Mesenchymal stem cell (in vitro differentiated cells and primary cell): Measurements from ENCODE around the gene C4orf51.
A peak's percentile ranks its signal among the peaks of the same experiment; 100 is the strongest.
"Not testable (repeated sequence)": the region's sequence is repeated elsewhere in the genome, so short reads cannot be mapped to it uniquely, and the experiment has no call there.

Experiments used
- DNase-seq: peaks from one replicate; pipeline ENCODE4 v3.0.0-alpha.2; 2013
- H2AFZ ChIP-seq: one replicate; pipeline ENCODE4 v1.6.1; 2013; ENCODE audit warnings: low read depth, mild to moderate bottlenecking, control low read depth, inconsistent platforms, low read length, moderate library complexity
- H2AK5ac ChIP-seq: 2 replicates; pipeline ENCODE4 v1.6.1; 2013; ENCODE audit warnings: low read length, moderate library complexity, mild to moderate bottlenecking, inconsistent platforms; ENCODE audit not compliant: severe bottlenecking
- H2BK120ac ChIP-seq: one replicate; pipeline ENCODE4 v1.6.1; 2013; ENCODE audit warnings: low read depth, mild to moderate bottlenecking, inconsistent platforms, low read length, moderate library complexity
- H2BK12ac ChIP-seq, 2 experiments: one replicate each; pipeline ENCODE4 v1.6.1; 2013; ENCODE audit warnings: inconsistent platforms in 2 of 2, low read length in 2 of 2, mild to moderate bottlenecking in 2 of 2, moderate library complexity in 2 of 2, control low read depth in 1 of 2
- H2BK15ac ChIP-seq: one replicate; pipeline ENCODE4 v1.6.1; 2013; ENCODE audit warnings: mild to moderate bottlenecking, low read depth, inconsistent platforms; ENCODE audit not compliant: poor library complexity, severe bottlenecking
- H2BK5ac ChIP-seq: 2 replicates; pipeline ENCODE4 v1.6.1; 2013; ENCODE audit warnings: low read depth, mild to moderate bottlenecking, low read length, control low read depth, inconsistent platforms; ENCODE audit not compliant: poor library complexity, severe bottlenecking
- H3K14ac ChIP-seq, 2 experiments: one replicate each; pipeline ENCODE4 v1.6.1; 2013; ENCODE audit warnings: inconsistent platforms in 2 of 2, low read length in 2 of 2, control low read depth in 1 of 2, mild to moderate bottlenecking in 1 of 2, moderate library complexity in 1 of 2
- H3K18ac ChIP-seq, 2 experiments: one replicate each; pipeline ENCODE4 v1.6.1; 2013; ENCODE audit warnings: inconsistent platforms in 2 of 2, low read length in 2 of 2, control low read depth in 1 of 2, low read depth in 1 of 2, mild to moderate bottlenecking in 1 of 2
- H3K23ac ChIP-seq, 2 experiments: one replicate each; pipeline ENCODE4 v1.6.1; 2013; ENCODE audit warnings: inconsistent platforms in 2 of 2, low read length in 2 of 2, mild to moderate bottlenecking in 2 of 2, moderate library complexity in 2 of 2, control low read depth in 1 of 2
- H3K27ac ChIP-seq: 2 replicates; pipeline ENCODE4 v1.5.1; 2013; ENCODE audit warnings: mild to moderate bottlenecking, moderate library complexity, low read length, control low read depth, inconsistent platforms; ENCODE audit not compliant: poor library complexity, severe bottlenecking
- H3K27me3 ChIP-seq, 2 experiments: 2 replicates each; pipeline versions ENCODE4 v1.6.1 to v1.7.0; 2013; ENCODE audit warnings: low read length in 2 of 2, mild to moderate bottlenecking in 2 of 2, moderate library complexity in 2 of 2, control low read depth in 1 of 2, inconsistent platforms in 1 of 2; ENCODE audit not compliant: control insufficient read depth in 1 of 2, insufficient read depth in 1 of 2
- H3K36me3 ChIP-seq, 2 experiments: 2 replicates each; pipeline versions ENCODE4 v1.6.1 to v1.7.0; 2013; ENCODE audit warnings: low read length in 2 of 2, control low read depth in 1 of 2, inconsistent platforms in 1 of 2, low read depth in 1 of 2, mild to moderate bottlenecking in 1 of 2; ENCODE audit not compliant: insufficient read depth in 2 of 2, control insufficient read depth in 1 of 2
- H3K4ac ChIP-seq, 2 experiments: one replicate each; pipeline ENCODE4 v1.6.1; 2013; ENCODE audit warnings: inconsistent platforms in 2 of 2, low read length in 2 of 2, mild to moderate bottlenecking in 2 of 2, moderate library complexity in 2 of 2, control low read depth in 1 of 2, low read depth in 1 of 2
- H3K4me1 ChIP-seq: 2 replicates; pipeline ENCODE4 v1.6.1; 2013; ENCODE audit warnings: low read depth, low read length, control low read depth; ENCODE audit not compliant: control insufficient read depth, insufficient read depth
- H3K4me2 ChIP-seq: 2 replicates; pipeline ENCODE4 v1.6.1; 2013; ENCODE audit warnings: low read length, mild to moderate bottlenecking, inconsistent platforms; ENCODE audit not compliant: poor library complexity, severe bottlenecking
- H3K4me3 ChIP-seq, 2 experiments: 2 replicates each; pipeline versions ENCODE4 v1.5.1 to v1.7.0; 2013; ENCODE audit warnings: low read length in 2 of 2, mild to moderate bottlenecking in 2 of 2, control low read depth in 1 of 2, low read depth in 1 of 2; ENCODE audit not compliant: insufficient read depth in 1 of 2
- H3K79me1 ChIP-seq: replicated peaks from 2 replicates; pipeline ENCODE4 v1.6.1; 2013; ENCODE audit warnings: mild to moderate bottlenecking, control low read depth, low read length, inconsistent platforms; ENCODE audit not compliant: poor library complexity, severe bottlenecking
- H3K9ac ChIP-seq: 2 replicates; pipeline ENCODE4 v1.7.0; 2013; ENCODE audit warnings: mild to moderate bottlenecking, low read length, moderate library complexity
- H3K9me3 ChIP-seq: 2 replicates; pipeline ENCODE4 v1.7.0; 2013; ENCODE audit warnings: mild to moderate bottlenecking, low read length; ENCODE audit not compliant: control insufficient read depth
- H4K8ac ChIP-seq: one replicate; pipeline ENCODE4 v1.6.1; 2013; ENCODE audit warnings: inconsistent platforms, mild to moderate bottlenecking, low read length, moderate library complexity
- H4K91ac ChIP-seq: one replicate; pipeline ENCODE4 v1.6.1; 2013; ENCODE audit warnings: mild to moderate bottlenecking, low read length, inconsistent platforms
- WGBS: methylation state at CpG from one replicate; pipeline ENCODE4 v1.1.7; 2013; ENCODE audit warnings: mixed read lengths; 5-methylcytosine and 5-hydroxymethylcytosine counted together

Gene C4orf51

GRCh38 chr4:145686991-145687390 lies 7.0 kb downstream of the C4orf51 start:
- Histone ChIP-seq H3K27ac (no peak overlapping the region), H2AK5ac (no peak overlapping the region), H3K27me3 (no peaks in the 10 kb centered on the region), H3K23ac (no peak overlapping the region), H4K91ac (no peak overlapping the region), H3K4ac (no peak overlapping the region), H2BK120ac (no peak overlapping the region), H3K9ac (no peak overlapping the region), H3K36me3 (no peaks in the 10 kb centered on the region), H2BK12ac (no peak overlapping the region), H3K79me1 (no peaks in the 10 kb centered on the region), H4K8ac (no peak overlapping the region), H3K4me2 (no peak overlapping the region), H3K18ac (no peak overlapping the region), H3K14ac (no peak overlapping the region), H2AFZ (no peak overlapping the region), H3K4me1 (no peaks in the 10 kb centered on the region), H2BK15ac (no peak overlapping the region), H3K4me3 (no peak overlapping the region), H2BK5ac (no peak overlapping the region), H3K9me3 (no peaks in the 10 kb centered on the region)
- no CpG with 5 or more reads among the region's 2 CpGs for WGBS
- no peak for DNase-seq

GRCh38 chr4:145690610-145691009 lies 10.7 kb downstream of the C4orf51 start:
- peak overlapping the region; percentile 34 for H2BK120ac ChIP-seq
- H2AFZ ChIP-seq, result no peak overlapping the region
- H2BK5ac ChIP-seq, result no peak overlapping the region
- no peak overlapping the region for H3K4me3 ChIP-seq
- H3K14ac ChIP-seq, result no peak overlapping the region
- H3K36me3 ChIP-seq, result no peaks in the 10 kb centered on the region
- no peak overlapping the region for H3K18ac ChIP-seq
- no peaks in the 10 kb centered on the region for H3K79me1 ChIP-seq
- DNase-seq, result no peak
- no peak overlapping the region for H2AK5ac ChIP-seq
- no peaks in the 10 kb centered on the region for H3K9me3 ChIP-seq
- H3K23ac ChIP-seq, result no peak overlapping the region
- H3K9ac ChIP-seq, result no peak overlapping the region
- H3K4ac ChIP-seq, result no peak overlapping the region
- no peak overlapping the region for H2BK12ac ChIP-seq
- H3K27ac ChIP-seq, result no peak overlapping the region
- H3K27me3 ChIP-seq, result no peaks in the 10 kb centered on the region
- no peak overlapping the region for H2BK15ac ChIP-seq
- H3K4me1 ChIP-seq, result no peaks in the 10 kb centered on the region
- no peak overlapping the region for H4K91ac ChIP-seq
- H3K4me2 ChIP-seq, result no peak overlapping the region
- 87% methylated on average over 1 of the region's 3 CpGs for WGBS
- no peak overlapping the region for H4K8ac ChIP-seq

GRCh38 chr4:145691416-145691815 lies 11.5 kb downstream of the C4orf51 start:
- H3K36me3 ChIP-seq, H3K14ac ChIP-seq, H3K4ac ChIP-seq, DNase-seq, H3K27me3 ChIP-seq, H3K18ac ChIP-seq, H2BK5ac ChIP-seq, H4K91ac ChIP-seq, H2BK12ac ChIP-seq, H2AK5ac ChIP-seq, H2AFZ ChIP-seq, H3K23ac ChIP-seq, H3K4me1 ChIP-seq, H4K8ac ChIP-seq, H3K9ac ChIP-seq, H3K4me2 ChIP-seq, H3K27ac ChIP-seq, H3K4me3 ChIP-seq, H3K79me1 ChIP-seq, H3K9me3 ChIP-seq, H2BK15ac ChIP-seq, H2BK120ac ChIP-seq: not testable (repeated sequence)
- WGBS, result no CpG with 5 or more reads among the region's 2 CpGs

- WGBS, result 57% methylated on average over 1 of the region's 2 CpGs
- Histone ChIP-seq H4K8ac (no peak overlapping the region), H2BK12ac (no peak overlapping the region), H2BK15ac (no peak overlapping the region), H3K79me1 (no peaks in the 10 kb centered on the region), H3K4ac (no peak overlapping the region), H2BK5ac (no peak overlapping the region), H2BK120ac (no peak overlapping the region), H3K9me3 (no peaks in the 10 kb centered on the region), H3K4me2 (no peak overlapping the region), H2AK5ac (no peak overlapping the region), H3K4me3 (no peak overlapping the region), H2AFZ (no peak overlapping the region), H3K23ac (no peak overlapping the region), H4K91ac (no peak overlapping the region), H3K4me1 (no peaks in the 10 kb centered on the region), H3K27me3 (no peaks in the 10 kb centered on the region), H3K9ac (no peak overlapping the region), H3K27ac (no peak overlapping the region), H3K36me3 (no peaks in the 10 kb centered on the region), H3K18ac (no peak overlapping the region), H3K14ac (no peak overlapping the region)
- no peak for DNase-seq
Measured at GRCh38 chr4:145694929-145695328, 15.0 kb downstream of the C4orf51 start.
